ENCODE results near the gene SPDL1.
"Not testable (repeated sequence)": the region's sequence is repeated elsewhere in the genome, so short reads cannot be mapped to it uniquely, and the experiment has no call there.

SPDL1 gene

DNA sequence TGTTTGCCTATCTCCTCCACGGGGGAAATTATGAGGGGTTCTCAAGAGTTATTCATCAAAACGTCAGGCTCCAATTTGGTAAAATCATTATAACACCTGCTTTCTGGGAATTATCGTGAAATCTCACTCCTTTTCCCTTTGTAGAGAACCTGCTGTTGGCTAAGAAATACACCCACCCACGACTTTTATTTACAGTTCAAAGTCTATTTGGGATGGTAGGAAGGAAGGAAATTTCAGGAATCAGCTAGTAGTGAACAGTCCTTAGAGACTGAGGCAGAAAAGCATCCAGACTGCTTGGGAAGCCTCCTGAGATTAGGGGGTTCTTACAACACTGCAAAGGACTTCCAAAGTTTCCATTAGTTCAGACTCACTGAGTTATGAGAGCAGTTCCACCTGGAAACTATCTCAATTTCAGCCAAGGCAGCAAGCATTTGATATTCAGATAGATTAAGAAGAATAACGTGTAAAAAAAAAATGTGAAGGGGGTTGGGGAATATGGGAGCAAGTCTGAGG, 9.4 kb upstream of the SPDL1 start:
- DNase-seq (ENCODE audit: low read depth): no peak

DNA sequence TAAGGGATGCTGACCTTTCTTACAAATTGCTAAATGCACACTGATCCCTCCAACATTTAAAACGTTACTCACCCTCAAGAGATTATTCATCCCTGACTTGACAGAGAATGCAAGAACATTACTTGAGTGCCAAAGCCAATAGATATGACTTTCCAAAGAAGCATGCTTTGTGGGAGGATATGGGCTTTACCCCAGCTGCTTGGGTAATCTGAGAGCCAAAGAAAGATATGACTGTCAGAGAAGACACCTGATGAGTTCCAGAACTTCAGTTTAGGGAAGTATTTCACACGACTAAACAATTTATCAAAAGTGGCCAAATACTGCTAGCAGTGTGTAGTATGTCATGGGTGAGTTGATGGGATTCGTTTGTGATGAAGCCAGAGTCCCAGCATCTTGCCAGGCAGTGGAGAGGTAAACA, 7.4 kb upstream of the SPDL1 start:
- no peak for DNase-seq (ENCODE audit: low read depth)

DNA sequence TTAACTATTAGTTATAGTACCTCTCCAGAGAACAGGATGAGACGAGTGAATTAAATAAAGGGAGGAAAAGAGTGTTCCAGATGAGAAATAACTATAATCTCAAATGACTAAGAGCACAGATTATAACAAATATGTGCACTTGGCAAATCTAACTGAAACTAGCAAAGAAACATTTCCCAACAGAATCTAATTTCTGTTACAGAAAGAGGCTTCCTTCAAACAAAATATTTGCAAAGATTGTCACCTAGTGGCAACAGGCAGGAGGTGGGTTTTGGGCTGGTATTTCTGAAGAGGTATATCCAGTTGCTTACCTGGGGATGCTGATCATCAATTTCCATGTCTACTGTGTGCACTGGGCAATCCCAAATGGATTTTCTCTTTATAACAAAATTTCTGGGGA, 5.6 kb upstream of the SPDL1 start:
- no peak for DNase-seq (ENCODE audit: low read depth)

DNA sequence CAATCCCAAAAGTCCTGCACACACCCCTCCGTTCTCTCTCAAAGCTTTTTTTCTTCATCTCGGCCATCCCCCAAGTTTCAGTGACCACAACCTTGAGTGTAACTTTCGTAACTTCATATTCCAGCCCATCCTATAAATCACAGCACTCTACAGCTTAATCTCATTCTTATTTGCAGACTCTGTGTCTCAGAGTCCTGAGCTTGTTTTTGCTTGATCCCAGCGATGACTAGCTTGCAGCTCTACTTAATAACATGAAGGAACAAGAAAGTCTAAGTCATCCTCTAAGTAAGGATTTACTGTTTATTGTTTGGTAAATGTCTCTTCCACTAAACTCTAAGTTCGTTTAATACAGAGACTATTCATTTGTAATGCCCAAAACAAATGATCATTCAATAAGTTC, 2.6 kb upstream of the SPDL1 start:
- DNase-seq (ENCODE audit: low read depth): no peak

DNA sequence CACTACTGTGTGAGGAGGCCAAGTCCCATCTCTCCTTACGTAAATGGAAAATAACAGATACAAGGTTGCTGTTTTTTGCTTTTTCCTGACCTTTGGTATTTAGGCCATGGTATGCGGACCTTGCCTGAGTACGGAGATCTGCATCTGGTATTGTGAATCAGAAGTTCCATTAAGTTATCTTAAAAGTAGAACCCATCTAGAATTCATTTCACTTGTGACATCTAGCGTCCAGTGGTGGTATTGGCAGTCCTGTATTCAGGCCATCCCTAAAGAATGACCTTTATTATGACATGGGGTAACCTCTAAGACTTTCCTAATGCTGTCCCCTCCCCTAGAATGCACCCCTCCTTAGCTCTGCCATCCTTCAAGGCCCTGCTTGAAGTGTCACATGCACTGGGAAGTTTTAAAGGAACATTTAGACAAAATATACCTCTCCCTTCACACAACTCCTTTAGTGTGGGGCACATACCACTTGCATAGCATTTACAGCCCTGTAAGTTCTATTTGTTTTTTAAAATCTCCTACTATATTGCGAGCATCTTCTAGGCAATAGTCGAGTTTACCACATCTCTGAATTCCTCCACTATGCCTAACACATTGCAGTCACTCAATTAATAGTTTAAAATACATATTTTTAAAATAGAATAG, 1.9 kb upstream of the SPDL1 start:
- DNase-seq (ENCODE audit: low read depth): peak; percentile 21

DNA sequence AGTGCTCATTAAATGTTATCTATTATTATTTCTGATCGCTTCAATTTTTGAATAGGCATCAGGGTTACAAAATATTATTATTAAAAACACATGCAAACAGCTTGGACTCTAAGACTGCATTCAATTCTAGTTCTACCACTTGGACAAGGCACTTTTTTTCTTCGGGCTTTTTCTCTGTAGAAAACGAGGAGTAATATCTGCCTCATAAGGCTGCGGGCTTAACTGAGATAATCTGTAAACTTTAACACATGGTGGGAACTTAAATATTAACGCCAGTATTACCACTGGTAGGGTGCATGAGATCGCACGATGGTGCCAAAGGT, 511 bp upstream of the SPDL1 start:
- DNase-seq (ENCODE audit: low read depth): no peak

DNA sequence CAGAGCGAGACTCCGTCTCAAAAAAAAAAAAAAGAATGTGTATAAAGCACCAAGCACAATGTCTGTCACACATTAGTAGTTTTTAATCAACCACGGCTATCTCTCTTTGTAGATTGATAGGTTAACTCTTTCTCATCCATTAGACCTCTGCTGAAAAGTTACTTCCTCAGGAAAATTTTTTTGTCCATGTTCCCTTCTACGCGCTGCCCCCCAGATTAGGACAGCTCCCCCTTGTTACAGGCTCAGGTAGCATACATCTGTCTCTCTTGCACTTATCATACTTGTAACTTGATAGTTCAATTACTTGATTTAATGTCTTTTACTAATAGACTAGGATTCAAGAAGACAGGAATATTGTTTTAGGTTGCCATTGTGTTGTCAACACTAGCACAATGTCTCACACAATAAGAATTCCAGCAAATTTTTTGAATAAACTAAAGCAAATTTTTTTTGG, 1.5 kb downstream of the SPDL1 start:
- DNase-seq (ENCODE audit: low read depth): no peak

DNA sequence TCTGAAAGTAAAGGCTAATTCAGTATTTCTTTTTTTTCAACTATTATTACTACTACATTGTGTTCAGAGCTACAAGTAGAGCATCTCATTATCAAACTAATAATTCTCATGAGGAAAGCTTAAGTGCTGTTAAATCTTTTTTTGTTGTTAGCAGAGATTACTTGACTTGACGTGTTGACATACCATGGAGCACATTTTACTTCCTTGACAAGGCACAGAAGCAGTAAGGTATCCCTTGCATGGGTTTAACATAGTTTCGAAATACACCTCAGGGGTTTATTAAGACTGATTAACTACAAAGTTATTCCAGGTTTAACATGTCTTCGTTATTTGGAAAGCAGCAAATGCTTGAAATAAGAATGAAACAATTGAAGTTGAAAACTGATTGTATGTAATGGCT, 7.0 kb downstream of the SPDL1 start:
- DNase-seq (ENCODE audit: low read depth): no peak

DNA sequence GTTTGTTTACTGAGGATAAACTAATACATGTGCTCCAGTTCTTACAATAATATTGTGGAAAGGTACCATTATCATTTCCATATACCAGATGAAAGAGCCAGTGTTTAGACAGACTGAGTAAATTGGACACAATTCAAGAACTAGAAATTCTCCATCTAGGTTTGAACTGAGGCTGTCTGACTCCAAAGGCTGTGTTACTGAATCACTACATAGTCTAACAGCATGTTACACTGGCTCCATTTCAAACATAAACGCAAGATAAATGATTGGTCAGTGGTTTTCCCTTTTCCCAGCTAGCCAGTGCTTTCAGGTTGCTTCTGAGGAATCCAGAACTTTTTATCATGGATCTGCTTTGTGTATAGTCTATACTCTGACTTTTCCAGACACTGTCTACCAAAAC, 8.1 kb downstream of the SPDL1 start:
- no peak for DNase-seq (ENCODE audit: low read depth)

DNA sequence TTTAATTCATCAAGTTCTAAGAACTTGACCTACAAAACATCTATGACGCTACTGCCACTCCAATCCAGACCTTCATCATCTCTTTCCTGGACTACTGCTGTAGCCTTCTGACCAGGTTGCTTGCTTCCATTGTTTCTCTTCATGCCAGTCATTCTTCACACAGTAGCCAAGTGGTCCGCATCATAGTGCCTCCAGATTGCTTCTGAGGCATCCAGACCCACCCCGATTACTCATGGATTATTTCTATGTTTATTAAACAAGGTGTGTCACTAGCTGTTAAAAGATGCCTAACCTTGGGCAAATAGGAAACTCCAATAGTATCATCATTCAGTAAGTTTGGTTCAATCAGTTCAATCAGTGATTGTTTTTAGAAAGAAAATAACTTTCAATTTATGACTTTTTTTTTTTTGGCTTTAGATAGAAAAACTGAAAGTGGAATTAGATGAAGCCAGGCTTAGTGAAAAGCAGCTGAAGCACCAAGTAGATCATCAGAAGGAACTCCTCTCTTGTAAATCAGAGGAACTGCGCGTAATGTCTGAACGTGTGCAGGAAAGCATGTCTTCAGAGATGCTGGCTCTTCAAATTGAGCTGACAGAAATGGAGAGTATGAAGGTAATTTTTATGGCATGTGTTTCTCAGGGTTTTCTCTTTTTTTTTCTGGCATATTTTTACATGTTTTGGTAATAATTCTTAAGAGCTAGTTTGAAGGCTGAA, 9.5 kb downstream of the SPDL1 start:
- DNase-seq (ENCODE audit: low read depth): no peak

DNA sequence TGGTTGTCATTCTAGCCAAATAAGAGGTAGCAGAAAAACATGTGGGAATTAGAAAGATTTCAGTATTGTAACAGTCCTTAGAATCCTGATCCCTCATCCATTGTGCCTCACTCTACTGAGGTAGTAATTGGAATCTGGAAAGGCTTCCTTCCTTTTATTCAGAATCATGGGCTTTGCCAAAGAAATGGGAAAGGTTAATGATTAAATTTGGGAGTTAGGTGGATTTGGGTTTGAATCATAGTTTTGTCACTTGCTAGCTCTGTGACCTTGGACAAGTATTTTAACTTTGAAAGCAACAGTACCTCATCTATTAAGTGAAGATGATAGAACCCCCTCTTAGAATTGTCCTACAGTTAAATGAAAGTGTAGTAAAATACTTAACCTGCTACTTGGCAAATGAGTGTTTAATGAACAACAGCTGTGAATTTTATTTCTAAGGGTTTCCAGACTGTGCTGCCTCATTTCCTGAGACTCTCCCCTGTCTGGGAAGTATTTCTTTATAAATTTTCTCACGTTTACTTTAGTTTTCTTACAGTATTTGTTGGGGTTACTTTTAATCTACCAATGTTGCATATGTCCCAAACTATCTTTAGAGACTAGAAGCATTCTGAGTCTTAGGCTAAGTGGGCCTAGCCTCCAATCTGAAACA, 11.7 kb downstream of the SPDL1 start:
- DNase-seq (ENCODE audit: low read depth): no peak

DNA sequence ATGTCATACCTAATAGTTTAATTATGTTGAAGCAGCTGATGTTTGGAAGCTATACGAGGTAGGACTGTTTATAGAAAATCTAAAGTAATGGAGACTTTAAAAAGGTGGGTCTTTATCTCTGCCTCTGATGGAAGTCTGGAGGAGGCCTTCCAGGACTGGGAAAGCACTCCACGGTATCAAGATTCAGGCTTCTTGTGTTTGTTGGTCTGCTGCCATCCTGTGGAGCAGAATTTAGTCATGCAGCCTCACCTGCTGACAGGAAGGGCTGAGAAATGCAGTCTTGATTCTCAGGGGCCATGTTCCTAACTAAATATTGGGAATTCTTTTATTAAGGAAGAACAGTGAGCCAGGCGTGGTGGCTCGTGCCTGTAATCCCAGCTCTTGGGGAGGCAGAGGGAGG, 15.9 kb downstream of the SPDL1 start:
- DNase-seq (ENCODE audit: low read depth): no peak

DNA sequence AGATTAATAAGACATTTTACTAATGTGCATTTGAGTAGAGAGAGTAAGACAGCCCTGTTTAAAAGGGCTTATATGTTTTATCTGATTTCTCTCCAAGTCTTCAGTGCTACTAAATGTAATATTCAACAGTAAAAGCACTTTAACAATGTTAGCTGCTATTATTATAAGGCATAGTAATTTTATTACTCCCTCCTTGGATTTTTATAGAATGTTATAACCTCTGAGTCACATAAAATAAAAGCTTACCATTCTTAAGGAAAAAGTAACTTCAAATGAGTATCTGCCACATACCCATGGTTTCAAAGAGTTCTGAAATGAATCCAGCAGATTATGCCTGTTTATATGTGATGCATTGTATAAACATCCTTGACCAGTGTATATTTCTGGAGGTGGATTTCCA, 19.0 kb downstream of the SPDL1 start:
- no peak for DNase-seq (ENCODE audit: low read depth)

DNA sequence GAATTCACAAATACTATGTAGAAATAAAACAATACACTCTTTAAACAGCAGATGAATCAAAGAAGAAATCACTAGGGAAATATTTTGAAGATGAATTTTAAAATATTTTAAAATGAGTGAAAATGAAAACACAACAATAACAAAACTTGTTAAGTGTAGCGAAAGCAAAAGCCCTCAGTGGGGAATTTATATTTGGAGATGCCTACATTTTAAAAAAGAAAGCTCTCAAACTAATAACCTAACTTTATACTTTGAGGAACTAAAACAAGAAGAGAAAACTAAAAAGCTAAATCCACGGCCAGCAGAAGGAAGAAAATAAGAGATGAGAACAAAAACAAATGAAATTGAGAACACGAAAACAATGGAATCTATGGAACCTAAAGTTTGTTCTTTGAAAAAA, 22.7 kb downstream of the SPDL1 start:
- no peak for DNase-seq (ENCODE audit: low read depth)

DNA sequence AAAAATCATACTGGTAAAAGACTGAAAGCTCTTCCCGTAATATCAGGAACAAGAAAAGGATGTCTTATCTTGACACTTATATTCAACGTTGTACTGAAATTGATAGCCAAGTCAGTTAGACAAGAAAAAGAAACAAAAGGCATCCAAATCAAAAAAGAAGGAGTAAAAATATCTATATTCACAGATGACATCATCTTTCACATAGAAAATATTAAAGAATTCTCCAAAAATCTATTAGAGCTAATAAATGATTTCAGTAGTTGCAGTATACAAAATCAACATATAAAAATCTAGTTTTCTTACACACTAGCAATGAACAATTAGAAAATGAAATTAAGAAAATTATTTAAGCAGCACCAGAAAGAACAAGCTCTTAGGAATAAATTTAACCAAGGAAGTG, 24.3 kb downstream of the SPDL1 start:
- DNase-seq (ENCODE audit: low read depth): no peak

DNA sequence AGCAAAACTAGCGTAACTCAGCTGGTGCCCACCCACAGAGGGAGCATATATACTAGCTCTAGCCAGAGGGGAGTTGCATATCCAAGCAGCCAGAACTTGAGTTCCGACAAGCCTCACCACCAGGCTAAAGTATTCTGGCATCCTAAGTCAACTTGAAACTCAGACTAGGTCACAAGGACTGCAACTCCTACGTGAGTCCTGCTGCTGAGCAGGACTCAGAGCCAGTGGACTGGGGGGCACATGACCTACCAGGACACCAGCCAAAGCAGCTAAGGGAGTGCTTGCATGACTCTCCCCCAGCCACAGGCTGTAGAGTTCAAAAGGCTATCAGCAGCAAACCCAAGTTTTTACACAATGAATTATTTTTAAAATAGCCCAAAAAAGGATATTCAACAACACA, 26.1 kb downstream of the SPDL1 start:
- no peak for DNase-seq (ENCODE audit: low read depth)

DNA sequence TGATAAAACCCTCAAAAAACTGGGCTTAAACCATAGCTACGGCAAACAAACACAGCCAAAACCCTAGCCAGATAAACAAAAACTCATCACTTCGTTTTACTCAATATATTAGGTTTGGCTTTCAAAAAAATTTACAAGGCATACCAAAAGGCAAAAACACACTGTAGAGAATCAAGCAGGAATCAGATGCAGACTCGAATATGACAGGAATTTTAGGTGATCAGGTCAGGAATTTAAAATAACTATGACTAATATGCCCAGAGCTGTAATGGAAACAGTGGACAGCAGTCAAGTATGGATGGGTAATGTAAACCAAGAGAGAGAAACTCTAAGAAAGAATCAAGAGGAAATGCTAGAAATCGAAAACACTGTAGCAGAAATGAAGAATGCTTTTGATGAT, 27.0 kb downstream of the SPDL1 start:
- no peak for DNase-seq (ENCODE audit: low read depth)

DNA sequence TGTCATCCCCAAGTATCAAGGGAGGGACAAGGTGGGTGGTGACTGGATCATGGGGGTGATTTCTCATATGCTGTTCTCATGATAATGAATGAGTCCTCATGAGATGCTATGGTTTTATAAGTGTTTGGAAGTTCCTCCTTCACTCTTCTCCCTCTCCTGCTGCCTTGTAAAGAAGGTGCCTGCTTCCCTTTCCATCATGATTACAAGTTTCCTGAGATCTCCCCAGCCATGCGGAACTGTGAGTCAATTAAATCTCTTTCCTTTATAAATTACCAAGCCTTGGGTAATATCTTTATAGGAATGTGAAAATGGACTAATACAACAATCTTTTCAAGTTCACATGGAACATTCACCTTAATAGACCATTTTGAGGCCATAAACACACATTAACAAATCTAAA, 32.0 kb downstream of the SPDL1 start:
- no peak for DNase-seq (ENCODE audit: low read depth)

DNA sequence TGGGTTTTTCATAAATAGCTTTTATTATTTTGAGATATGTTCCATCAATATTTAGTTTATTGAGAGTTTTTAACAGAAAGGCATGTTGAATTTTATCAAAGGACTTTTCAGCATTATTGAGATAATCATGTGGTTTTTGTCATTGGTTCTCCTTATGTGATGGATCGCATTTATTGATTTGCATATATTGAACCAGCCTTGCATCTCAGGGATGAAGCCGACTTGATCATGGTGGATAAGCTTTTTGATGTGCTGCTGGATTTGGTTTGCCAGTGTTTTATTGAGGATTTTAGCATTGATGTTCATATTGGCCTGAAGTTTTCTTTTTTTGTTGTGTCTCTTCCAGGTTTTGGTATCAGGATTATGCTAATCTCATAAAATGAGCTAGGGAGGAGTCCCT, 40.7 kb downstream of the SPDL1 start:
- DNase-seq (ENCODE audit: low read depth): not testable (repeated sequence)

DNA sequence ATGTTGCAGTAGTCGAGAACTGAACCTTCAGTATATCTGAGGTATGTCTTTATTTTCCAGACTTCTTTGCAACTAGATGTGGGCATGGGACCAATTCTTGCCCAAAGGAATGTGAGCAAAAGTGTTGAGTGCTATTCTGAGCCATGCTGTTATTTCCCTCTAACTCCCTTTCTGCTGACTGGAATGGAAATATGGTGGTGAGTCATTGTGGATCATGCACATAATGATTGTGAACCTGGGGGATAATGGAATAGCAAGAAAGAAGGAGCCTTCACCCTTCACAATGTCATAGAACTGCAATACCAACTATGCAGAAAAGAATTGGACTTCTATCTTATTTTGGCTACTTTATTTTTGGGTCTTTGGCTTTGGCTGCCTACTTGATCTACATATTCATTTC, 43.2 kb downstream of the SPDL1 start:
- no peak for DNase-seq (ENCODE audit: low read depth)

DNA sequence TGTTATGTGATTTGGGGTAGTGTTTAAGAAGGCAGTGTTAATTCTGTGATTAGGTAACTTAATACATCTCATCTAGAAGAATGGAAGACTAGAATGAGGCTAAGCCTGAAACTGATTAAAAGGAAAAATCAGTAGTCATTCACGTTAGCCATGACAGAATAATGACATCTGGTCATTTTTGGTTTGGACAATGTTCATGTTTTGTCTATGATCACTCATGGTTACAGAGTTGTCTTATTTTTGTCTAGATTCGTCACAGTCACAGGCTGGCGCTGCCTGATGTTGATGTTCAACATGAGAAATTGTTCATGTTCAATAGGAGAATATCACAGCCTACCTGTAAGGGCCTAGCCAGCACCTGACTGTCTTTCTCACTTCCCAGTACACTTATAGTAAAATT, 44.0 kb downstream of the SPDL1 start:
- no peak for DNase-seq (ENCODE audit: low read depth)

DNA sequence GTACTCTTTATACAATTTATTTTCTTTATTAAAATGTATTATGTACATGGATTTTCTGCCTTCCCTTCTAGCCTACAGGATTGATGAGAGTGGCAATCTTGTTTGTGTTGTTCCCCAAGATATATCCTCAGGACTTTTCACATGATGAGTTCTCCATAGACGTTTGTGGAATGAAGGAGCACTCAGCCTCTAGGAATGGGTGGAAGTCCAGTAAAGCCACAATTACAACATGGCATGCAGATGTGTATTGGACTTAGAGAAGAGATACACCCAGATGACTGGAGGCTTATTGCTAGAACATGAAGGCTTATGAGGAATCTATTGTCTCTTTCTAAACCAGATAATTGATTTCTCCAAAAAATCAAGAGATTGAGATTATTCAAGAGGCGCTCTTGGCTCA, 45.3 kb downstream of the SPDL1 start:
- no peak for DNase-seq (ENCODE audit: low read depth)

DNA sequence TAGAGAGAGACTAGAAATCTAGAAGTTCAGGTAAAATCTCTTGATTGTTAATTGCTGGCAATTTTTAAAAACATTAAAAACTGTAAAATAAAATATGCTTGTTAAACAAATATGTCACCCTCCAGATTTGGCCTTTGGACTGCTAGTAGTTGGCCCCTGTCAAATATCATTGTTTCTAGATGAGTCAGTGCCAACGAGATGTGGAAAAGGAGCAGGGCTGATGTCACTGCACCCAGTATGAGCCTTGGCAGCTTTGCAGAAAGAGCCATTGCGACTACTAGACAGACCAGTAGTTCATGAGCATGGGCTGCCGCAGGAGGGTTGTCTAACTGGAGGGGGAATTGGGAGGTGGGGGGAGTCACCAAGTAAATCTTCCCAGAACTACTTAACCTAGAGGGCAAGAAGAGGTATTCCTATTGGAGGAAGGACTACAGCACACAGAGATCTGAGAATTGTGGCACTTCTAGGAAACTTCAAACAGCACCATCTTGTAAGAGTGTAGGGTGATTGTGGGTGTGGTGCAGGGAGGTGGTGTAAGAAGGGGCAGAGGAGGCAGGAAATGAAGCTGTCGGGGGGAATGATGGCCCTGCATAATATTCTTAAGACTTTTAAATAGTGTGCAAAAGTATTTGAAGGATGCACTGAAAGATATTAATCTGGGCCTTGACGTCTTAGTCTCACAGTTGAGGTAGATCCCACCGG, 46.4 kb downstream of the SPDL1 start:
- DNase-seq (ENCODE audit: low read depth): no peak
